HepG2 (cell line): Measurements from ENCODE around the gene CENPO. TPM values are rescaled to one million over a fixed set of nuclear protein-coding genes. Genes with fewer than 3 reads are reported as not detected.

ENCODE experiments used
- IRF9 ChIP-seq: sonication (generic); formaldehyde crosslinking; IDR thresholded peaks from 2 replicates; pipeline ENCODE4 v1.8.0; 2022; ENCODE audit warnings: missing genetic modification reagents, mild to moderate bottlenecking, borderline replicate concordance
- ZBTB26 ChIP-seq: IDR thresholded peaks from 2 replicates; pipeline ENCODE4 v1.6.1; 2016; ENCODE audit warnings: missing compliant biosample characterization, missing genetic modification reagents, borderline replicate concordance
- ZNF143 ChIP-seq: sonication (generic); formaldehyde crosslinking; IDR thresholded peaks from 2 replicates; pipeline ENCODE4 v1.4.0; 2020; ENCODE audit warnings: missing genetic modification reagents
- ZNF350 ChIP-seq: sonication (generic); formaldehyde crosslinking; IDR thresholded peaks from 2 replicates; pipeline ENCODE4 v1.4.0; 2020; ENCODE audit warnings: mild to moderate bottlenecking, low read depth, missing genetic modification reagents, borderline replicate concordance
- polyA plus RNA-seq, 8 experiments: library from polyadenylated mRNA; depleted of rRNA in 3 of 8; stranded (reverse) in 7 of 8; unstranded in 1 of 8; fragments of >200 nt; fragmentation: Illumina TruSeq in 4 of 8; extraction: Trizol in 4 of 8; gene quantifications; 2 replicates each; pipeline versions ENCODE4 v1.2.1 to v1.2.3, GENCODE V29; 2011 to 2016; ENCODE audit warnings: low read depth in 4 of 8, missing spikeins in 1 of 8, mixed read lengths in 1 of 8; ENCODE audit not compliant: insufficient read depth in 1 of 8
- total RNA-seq, 5 experiments: library from RNA; depleted of rRNA; stranded (reverse); fragments of >200 nt; fragmentation: Illumina TruSeq; extraction: Trizol; gene quantifications; 2 replicates each; pipeline ENCODE4 v1.2.3, GENCODE V29; 2016; ENCODE audit warnings: low read depth in 1 of 5
- TF ChIP-seq, protein P1 (sequence below): sonication (generic); formaldehyde crosslinking; conservative IDR thresholded peaks from 2 replicates; pipeline ENCODE4 v1.4.0; 2020; ENCODE audit warnings: missing genetic modification reagents
- TF ChIP-seq, protein P2 (sequence below): sonication (generic); formaldehyde crosslinking; IDR thresholded peaks from 2 replicates; pipeline ENCODE4 v1.5.0; 2020; ENCODE audit warnings: mild to moderate bottlenecking, missing genetic modification reagents, moderate library complexity

CENPO gene
- total and polyA plus RNA-seq, 2 of the 13 experiments (the other 11 are each of a cell fraction or from before 2014, with no cell fraction given): 19.7 to 35.5 TPM

- TF ChIP-seq IRF9 (CRISPR knock-in tag) (no peak), ZBTB26 (CRISPR knock-in tag) (no peak), ZNF350 (CRISPR knock-in tag) (no peak), ZNF143 (CRISPR knock-in tag) (no peak)
- TF ChIP-seq, protein P1, sequence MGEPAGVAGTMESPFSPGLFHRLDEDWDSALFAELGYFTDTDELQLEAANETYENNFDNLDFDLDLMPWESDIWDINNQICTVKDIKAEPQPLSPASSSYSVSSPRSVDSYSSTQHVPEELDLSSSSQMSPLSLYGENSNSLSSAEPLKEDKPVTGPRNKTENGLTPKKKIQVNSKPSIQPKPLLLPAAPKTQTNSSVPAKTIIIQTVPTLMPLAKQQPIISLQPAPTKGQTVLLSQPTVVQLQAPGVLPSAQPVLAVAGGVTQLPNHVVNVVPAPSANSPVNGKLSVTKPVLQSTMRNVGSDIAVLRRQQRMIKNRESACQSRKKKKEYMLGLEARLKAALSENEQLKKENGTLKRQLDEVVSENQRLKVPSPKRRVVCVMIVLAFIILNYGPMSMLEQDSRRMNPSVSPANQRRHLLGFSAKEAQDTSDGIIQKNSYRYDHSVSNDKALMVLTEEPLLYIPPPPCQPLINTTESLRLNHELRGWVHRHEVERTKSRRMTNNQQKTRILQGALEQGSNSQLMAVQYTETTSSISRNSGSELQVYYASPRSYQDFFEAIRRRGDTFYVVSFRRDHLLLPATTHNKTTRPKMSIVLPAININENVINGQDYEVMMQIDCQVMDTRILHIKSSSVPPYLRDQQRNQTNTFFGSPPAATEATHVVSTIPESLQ (CRISPR knock-in tag): no peak
- TF ChIP-seq, protein P2, sequence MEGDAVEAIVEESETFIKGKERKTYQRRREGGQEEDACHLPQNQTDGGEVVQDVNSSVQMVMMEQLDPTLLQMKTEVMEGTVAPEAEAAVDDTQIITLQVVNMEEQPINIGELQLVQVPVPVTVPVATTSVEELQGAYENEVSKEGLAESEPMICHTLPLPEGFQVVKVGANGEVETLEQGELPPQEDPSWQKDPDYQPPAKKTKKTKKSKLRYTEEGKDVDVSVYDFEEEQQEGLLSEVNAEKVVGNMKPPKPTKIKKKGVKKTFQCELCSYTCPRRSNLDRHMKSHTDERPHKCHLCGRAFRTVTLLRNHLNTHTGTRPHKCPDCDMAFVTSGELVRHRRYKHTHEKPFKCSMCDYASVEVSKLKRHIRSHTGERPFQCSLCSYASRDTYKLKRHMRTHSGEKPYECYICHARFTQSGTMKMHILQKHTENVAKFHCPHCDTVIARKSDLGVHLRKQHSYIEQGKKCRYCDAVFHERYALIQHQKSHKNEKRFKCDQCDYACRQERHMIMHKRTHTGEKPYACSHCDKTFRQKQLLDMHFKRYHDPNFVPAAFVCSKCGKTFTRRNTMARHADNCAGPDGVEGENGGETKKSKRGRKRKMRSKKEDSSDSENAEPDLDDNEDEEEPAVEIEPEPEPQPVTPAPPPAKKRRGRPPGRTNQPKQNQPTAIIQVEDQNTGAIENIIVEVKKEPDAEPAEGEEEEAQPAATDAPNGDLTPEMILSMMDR: peak; percentile 55
- TF ChIP-seq, all 625 proteins: peak for 4
These were observed 37.1 kb downstream of the CENPO start (continued) for GRCh38 chr2:24830351-24830750.
